CD14-positive monocyte (primary cell): ENCODE measurements around the gene N4BP2L2. TPM values are rescaled to one million over a fixed set of nuclear protein-coding genes. Genes with fewer than 3 reads are reported as not detected.

Source experiments
- DNase-seq, 3 donors: peaks; one replicate each; pipeline ENCODE4 v3.0.0-alpha.2; 2011 to 2022
- H2AFZ ChIP-seq: 2 replicates; pipeline ENCODE4 v1.6.0; 2012; ENCODE audit warnings: mild to moderate bottlenecking, low read depth, low read length, inconsistent platforms; ENCODE audit not compliant: insufficient read depth, poor library complexity, severe bottlenecking
- H3K27ac ChIP-seq, 2 donors: 1 replicate in 1 of 2; 2 replicates in 1 of 2; pipeline ENCODE4 v1.5.1; 2012 to 2013; ENCODE audit warnings: low read length in 2 of 2, control low read depth in 1 of 2, inconsistent platforms in 1 of 2, low read depth in 1 of 2, mild to moderate bottlenecking in 1 of 2
- H3K27me3 ChIP-seq, 2 donors: one replicate each; pipeline versions ENCODE4 v1.6.0 to v1.6.1; 2011 to 2013; ENCODE audit warnings: low read length in 2 of 2; ENCODE audit not compliant: control insufficient read depth in 2 of 2, insufficient read depth in 2 of 2
- H3K36me3 ChIP-seq, 2 donors: replicated peaks in 1 of 2; 1 replicate in 1 of 2; 2 replicates in 1 of 2; pipeline versions ENCODE4 v1.5.1 to v1.6.1; 2012 to 2013; ENCODE audit warnings: low read length in 2 of 2, control low read depth in 1 of 2, inconsistent platforms in 1 of 2, mild to moderate bottlenecking in 1 of 2; ENCODE audit not compliant: insufficient read depth in 2 of 2, control insufficient read depth in 1 of 2
- H3K4me1 ChIP-seq, 2 donors: 1 replicate in 1 of 2; 2 replicates in 1 of 2; pipeline versions ENCODE4 v1.5.1 to v1.6.1; 2012 to 2013; ENCODE audit warnings: low read length in 2 of 2, control low read depth in 1 of 2, inconsistent platforms in 1 of 2, mild to moderate bottlenecking in 1 of 2, moderate library complexity in 1 of 2; ENCODE audit not compliant: insufficient read depth in 2 of 2, control insufficient read depth in 1 of 2
- H3K4me2 ChIP-seq: replicated peaks from 2 replicates; pipeline ENCODE3; 2012; ENCODE audit warnings: low read length, moderate library complexity, mild to moderate bottlenecking; ENCODE audit not compliant: poor library complexity, severe bottlenecking; ENCODE audit errors: extremely low read depth
- H3K4me3 ChIP-seq, 3 experiments: fragments of 200-600 bp in 1 of 3; sonication (generic) in 1 of 3; replicated peaks in 1 of 3; 1 replicate in 2 of 3; 2 replicates in 1 of 3; pipeline ENCODE4 v1.5.1; 2011 to 2013; ENCODE audit warnings: low read length in 3 of 3, mild to moderate bottlenecking in 3 of 3, control low read depth in 2 of 3, low read depth in 2 of 3, inconsistent platforms in 1 of 3, moderate library complexity in 1 of 3
- H3K79me2 ChIP-seq: 2 replicates; pipeline ENCODE4 v1.6.0; 2012; ENCODE audit warnings: mild to moderate bottlenecking, control low read depth, inconsistent platforms, low read length, moderate library complexity; ENCODE audit not compliant: insufficient read depth
- H3K9ac ChIP-seq: 2 replicates; pipeline ENCODE4 v1.6.0; 2017; ENCODE audit warnings: low read length, mild to moderate bottlenecking; ENCODE audit not compliant: insufficient read depth, poor library complexity, severe bottlenecking
- H3K9me3 ChIP-seq, 2 donors: replicated peaks in 1 of 2; 1 replicate in 1 of 2; 2 replicates in 1 of 2; pipeline versions ENCODE4 v1.5.1 to v1.6.1; 2012 to 2013; ENCODE audit warnings: low read length in 2 of 2, control low read depth in 1 of 2; ENCODE audit not compliant: control insufficient read depth in 1 of 2, insufficient read depth in 1 of 2
- H4K20me1 ChIP-seq: 2 replicates; pipeline ENCODE4 v1.6.0; 2012; ENCODE audit warnings: mild to moderate bottlenecking, low read length, control low read depth, moderate library complexity; ENCODE audit not compliant: insufficient read depth
- H3K27ac Mint-ChIP-seq, 7 donors: one replicate each; pipeline ENCODE4 v1.8.0; 2020; ENCODE audit warnings: mild to moderate bottlenecking in 7 of 7, mixed read lengths in 7 of 7, moderate library complexity in 6 of 7, inconsistent platforms in 2 of 7
- H3K27me3 Mint-ChIP-seq, 3 donors: one replicate each; pipeline ENCODE4 v1.8.0; 2021 to 2022; ENCODE audit warnings: low read depth in 3 of 3, mild to moderate bottlenecking in 3 of 3, mixed read lengths in 3 of 3, moderate library complexity in 3 of 3, inconsistent platforms in 1 of 3
- H3K36me3 Mint-ChIP-seq, 2 donors: one replicate each; pipeline ENCODE4 v1.8.0; 2020; ENCODE audit warnings: mixed read lengths in 2 of 2, inconsistent platforms in 1 of 2, mild to moderate bottlenecking in 1 of 2
- H3K4me1 Mint-ChIP-seq: one replicate; pipeline ENCODE4 v1.8.0; 2020; ENCODE audit warnings: mild to moderate bottlenecking, mixed read lengths
- H3K4me3 Mint-ChIP-seq, 2 donors: one replicate each; pipeline ENCODE4 v1.8.0; 2020; ENCODE audit warnings: mild to moderate bottlenecking in 2 of 2, mixed read lengths in 2 of 2, moderate library complexity in 1 of 2
- H3K9me3 Mint-ChIP-seq, 7 donors: one replicate each; pipeline ENCODE4 v1.8.0; 2020 to 2022; ENCODE audit warnings: mixed read lengths in 7 of 7, mild to moderate bottlenecking in 6 of 7, moderate library complexity in 6 of 7, inconsistent platforms in 2 of 7
- CTCF ChIP-seq: fragments of 200-600 bp; IDR thresholded peaks from one replicate; pipeline ENCODE4 v1.8.0; 2022; ENCODE audit warnings: antibody characterized with exemption, mild to moderate bottlenecking
- WGBS: methylation state at CpG from one replicate; pipeline ENCODE4 v1.1.5; 2013; ENCODE audit warnings: missing lambda C conversion rate; ENCODE audit not compliant: insufficient coverage; 5-methylcytosine and 5-hydroxymethylcytosine counted together
- intact Hi-C, 2 donors: fragments of 100-400 bp; cut with micrococcal nuclease; formaldehyde crosslinking; loops; one replicate each; pipeline versions ENCODE4 v1.15.0 to v1.15.1; 2023
- polyA minus RNA-seq: library from RNA; depleted of rRNA, polyadenylated mRNA; stranded (reverse); fragments of >200 nt; gene quantifications from 2 replicates; pipeline ENCODE4 v1.2.3, GENCODE V29; 2012
- polyA plus RNA-seq, 3 donors: library from polyadenylated mRNA; depleted of rRNA in 1 of 3; unstranded in 2 of 3; stranded (reverse) in 1 of 3; fragments of 300-500 nt in 2 of 3; fragments of >200 nt in 1 of 3; fragmentation: Illumina TruSeq in 2 of 3; gene quantifications; 1 replicate in 2 of 3; 2 replicates in 1 of 3; pipeline ENCODE4 v1.2.3, GENCODE V29; 2012 to 2021
- total RNA-seq, 12 experiments: library from RNA in 1 of 12; stranded (reverse) in 1 of 12; fragments of 120-200 nt in 1 of 12; gene quantifications; one replicate each; pipeline ENCODE4 v1.2.4 and lab custom pipeline; 2013 to 2026; ENCODE audit warnings: mixed read lengths in 6 of 12, inconsistent platforms in 1 of 12

The N4BP2L2 gene
- total RNA-seq (2013) = 248 TPM
- polyA plus RNA-seq (100 to 1,000 TPM in 1 of 3 donors, 10 to 100 TPM in 2; 94.2 to 105 (median 96.4) TPM), polyA minus RNA-seq (42.1 and 51.5 TPM in 2 replicates), total RNA-seq (lab: John Stamatoyannopoulos, UW) (119 to 267 (median 216) reads per million in 11 experiments)

GRCh38 chr13:32538621-32539246 is at the start of gene N4BP2L2:
Gene N4BP2L2 (minus strand): TSS chr13:32538795. CDS start chr13:32537027, 1,768 bp downstream.
- Histone ChIP-seq H3K4me2 (peak within 1 kb of the TSS; percentile 84), H3K4me3 (peak within 1 kb of the TSS; percentile 80 to 97 (median 95)), H3K9me3 (no peaks in the 10 kb centered on the region), H3K36me3 (peaks cover 12 to 28% of the 10 kb centered on the region in 2 donors), H3K9ac (peak within 1 kb of the TSS; percentile 95), H3K4me1 (peaks cover 18 to 38% of the 10 kb centered on the region in 2 donors), H4K20me1 (peaks cover 3% of the 10 kb centered on the region), H2AFZ (peak within 1 kb of the TSS; percentile 79), H3K27me3 (no peaks in the 10 kb centered on the region), H3K79me2 (peaks cover 49% of the 10 kb centered on the region), H3K27ac (peak within 1 kb of the TSS; percentile 96 to 99)
- peaks cover 0 to 2% (median 0%) of the 10 kb centered on the region in 7 donors for H3K9me3 Mint-ChIP-seq
- peak within 1 kb of the TSS; percentile 98 to 100 (median 99) for H3K27ac Mint-ChIP-seq
- peak within 1 kb of the TSS; percentile 95 to 96 for H3K4me3 Mint-ChIP-seq
- peaks cover 41% of the 10 kb centered on the region for H3K4me1 Mint-ChIP-seq
- H3K27me3 Mint-ChIP-seq = peaks cover 0 to 3% (median 0%) of the 10 kb centered on the region in 3 donors
- WGBS = 4% methylated on average over 31 of the region's 32 CpGs
- intact Hi-C loops = loop anchor here (5.0 kb wide), 3 partner anchors 49 to 1004 kb away; partner anchors contain the start of genes PDS5B (in 2 of the 2) and N4BP2L1 (in 1 of the 2)
- peak; percentile 9 for TF ChIP-seq CTCF
- DNase-seq = peak; percentile 93 to 97 (median 96)
- peaks cover 26 to 32% of the 10 kb centered on the region in 2 donors for H3K36me3 Mint-ChIP-seq

GRCh38 chr13:32587811-32588170 is 49.2 kb upstream of the N4BP2L2 start:
- intact Hi-C loops = loop anchor here (5.0 to 10.0 kb wide), 6 partner anchors 50 to 957 kb away; partner anchors contain the start of gene N4BP2L2 (in 2 of the 2)
- WGBS = 0% methylated on average over 1 of the region's 8 CpGs
- peaks cover 17 to 27% of the 10 kb centered on the region in 2 donors for H3K4me1 ChIP-seq
- H3K4me1 Mint-ChIP-seq = peaks cover 42% of the 10 kb centered on the region
- peak overlapping the region; percentile 86 to 94 (median 93) for H3K27ac Mint-ChIP-seq
- no peaks in the 10 kb centered on the region for H3K36me3 Mint-ChIP-seq
- H3K4me3 Mint-ChIP-seq = peak overlapping the region; percentile 98
- H3K9ac ChIP-seq = peak overlapping the region; percentile 69
- H3K9me3 Mint-ChIP-seq = no peaks in the 10 kb centered on the region
- H3K27me3 Mint-ChIP-seq = peaks cover 5 to 10% (median 7%) of the 10 kb centered on the region in 3 donors
- H2AFZ ChIP-seq = peak overlapping the region; percentile 78
- H4K20me1 ChIP-seq = peaks cover 51% of the 10 kb centered on the region
- H3K9me3 ChIP-seq = no peaks in the 10 kb centered on the region
- H3K36me3 ChIP-seq = no peaks in the 10 kb centered on the region
- H3K4me2 ChIP-seq = peak overlapping the region; percentile 73
- H3K27ac ChIP-seq = peak overlapping the region; percentile 39 to 84
- peaks cover 2 to 3% of the 10 kb centered on the region in 2 donors for H3K27me3 ChIP-seq
- no peak for DNase-seq
- no peak for TF ChIP-seq CTCF
- peaks cover 57% of the 10 kb centered on the region for H3K79me2 ChIP-seq
- H3K4me3 ChIP-seq = peak overlapping the region; percentile 80 to 87 (median 83)
